HT-29 (cell line): ENCODE measurements around the gene EDEM2. TPM values are rescaled to one million over a fixed set of nuclear protein-coding genes. Genes with fewer than 3 reads are reported as not detected.
"Not testable (repeated sequence)": the region's sequence is repeated elsewhere in the genome, so short reads cannot be mapped to it uniquely, and the experiment has no call there.

ENCODE experiments used
- DNase-seq: peaks from one replicate; pipeline ENCODE4 v3.0.0-alpha.2; 2015; ENCODE audit warnings: low spot score
- total RNA-seq: library from RNA; depleted of rRNA; stranded (reverse); fragments of >200 nt; shearing (Covaris generic); gene quantifications from 2 replicates; pipeline ENCODE4 v1.2.3, GENCODE V29; 2014; rRNA removed

Gene EDEM2
- 32.0 and 38.0 TPM in 2 replicates for total RNA-seq

GRCh38 chr20:35146920-35147574 is at the start of gene EDEM2:
TSS of gene EDEM2 (minus strand) at chr20:35147336. CDS start at chr20:35147258, 78 bp downstream.
- DNase-seq: peak; percentile 99

DNA sequence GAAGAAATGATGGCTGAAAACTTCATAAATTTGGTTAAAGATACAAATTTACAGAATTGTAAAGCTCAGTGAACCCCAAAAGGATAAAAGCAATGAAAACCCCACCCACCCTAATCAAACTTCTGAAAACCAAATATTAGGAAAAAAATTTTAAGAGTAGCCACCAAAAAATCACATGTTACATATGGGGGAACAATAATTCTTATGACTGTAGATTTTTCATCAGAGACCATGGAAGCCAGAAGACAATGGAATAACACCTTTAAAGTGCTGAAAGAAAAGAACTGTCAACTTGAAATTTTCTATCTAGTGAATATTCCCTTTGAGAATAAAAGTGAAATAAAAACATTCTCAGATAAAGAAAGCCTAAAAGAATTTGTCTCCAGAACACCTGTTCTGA is 49.2 kb upstream of the EDEM2 start:
- DNase-seq: no peak

- DNase-seq: not testable (repeated sequence)
Observed at GRCh38 chr20:35193031-35193791, 46.1 kb upstream of the EDEM2 start.

GRCh38 chr20:35192118-35192872 is 45.2 kb upstream of the EDEM2 start:
- peak; percentile 48 for DNase-seq

GRCh38 chr20:35191419-35192117 is 44.4 kb upstream of the EDEM2 start:
- no peak for DNase-seq

DNA sequence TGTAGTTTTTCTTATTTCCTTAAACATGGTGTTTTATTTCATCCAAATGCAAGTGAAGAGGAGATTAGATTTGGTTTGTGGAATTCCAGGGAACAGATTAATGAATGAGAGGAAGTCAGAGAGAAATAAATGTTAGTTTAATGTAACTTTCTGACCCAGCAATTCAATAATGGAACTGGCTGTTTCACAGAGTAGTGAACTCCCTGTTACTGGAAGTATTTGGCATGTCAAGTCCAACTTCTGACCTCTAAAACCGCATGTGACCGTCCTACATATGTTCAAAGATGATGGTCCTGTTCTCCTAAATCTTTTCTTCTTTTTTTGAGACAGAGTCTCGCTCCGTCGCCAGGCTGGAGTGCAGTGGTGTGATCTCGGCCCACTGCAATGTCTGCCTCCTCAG is 43.4 kb upstream of the EDEM2 start:
- DNase-seq: no peak

- DNase-seq: not testable (repeated sequence)
Observed at GRCh38 chr20:35189223-35189622, 42.1 kb upstream of the EDEM2 start.

DNA sequence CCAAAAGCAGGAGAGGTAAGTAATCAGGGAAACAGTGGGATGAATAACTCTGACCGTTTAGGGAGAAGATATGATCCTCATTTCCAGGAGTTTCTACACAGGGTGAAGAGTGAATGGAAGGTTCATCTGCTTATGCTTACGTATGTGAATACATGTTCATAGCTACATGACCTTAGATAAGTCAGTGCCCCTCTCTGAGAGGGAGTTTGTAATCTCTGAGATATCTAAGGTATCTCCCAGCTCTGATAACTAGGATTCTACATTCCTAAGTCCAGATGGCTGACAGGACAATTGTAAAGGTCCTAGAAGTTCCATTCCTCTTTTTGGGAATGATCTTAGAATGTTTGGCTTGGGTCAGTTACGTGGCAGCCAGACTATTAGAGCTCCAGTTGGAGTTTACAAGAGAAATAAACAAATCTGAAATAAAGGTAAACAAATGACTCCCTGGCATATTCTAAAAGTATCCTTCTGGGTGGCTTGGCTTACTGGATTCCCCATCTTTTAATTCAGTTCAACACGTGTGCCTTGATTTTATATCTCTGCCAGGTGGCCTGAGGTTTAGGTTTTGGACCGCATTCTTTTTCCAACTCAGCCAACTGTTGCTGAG is 40.6 kb upstream of the EDEM2 start:
- DNase-seq: no peak

DNA sequence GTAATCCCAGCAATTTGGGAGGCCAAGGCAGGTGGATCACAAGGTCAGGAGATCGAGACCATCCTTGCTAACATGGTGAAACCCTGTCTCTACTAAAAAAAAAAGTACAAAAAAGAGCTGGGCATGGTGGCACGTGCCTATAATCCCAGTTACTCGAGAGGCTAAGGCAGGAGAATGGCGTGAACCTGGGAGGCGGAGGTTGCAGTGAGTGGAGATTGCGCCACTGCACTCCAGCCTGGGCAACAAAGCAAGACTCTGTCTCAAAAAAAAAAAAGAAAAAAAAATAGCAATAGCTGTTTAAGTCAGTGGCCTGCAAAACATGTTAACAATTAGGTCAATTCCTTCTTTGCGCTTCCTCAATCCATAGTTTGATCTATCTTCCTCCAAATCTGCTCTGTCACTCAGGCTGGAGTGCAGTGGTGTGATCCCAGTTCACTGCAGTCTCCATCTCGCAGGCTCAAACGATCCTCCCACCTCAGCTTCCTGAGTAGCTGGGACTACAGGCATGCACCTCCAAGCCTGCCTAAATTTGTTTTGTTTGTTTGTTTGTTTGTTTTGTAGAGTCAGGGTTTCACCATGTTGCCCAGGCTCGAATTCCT is 39.7 kb upstream of the EDEM2 start:
- DNase-seq: not testable (repeated sequence)

GRCh38 chr20:35181731-35182130 is 34.6 kb upstream of the EDEM2 start:
- DNase-seq: no peak

GRCh38 chr20:35180266-35180665 is 33.1 kb upstream of the EDEM2 start:
- no peak for DNase-seq

DNA sequence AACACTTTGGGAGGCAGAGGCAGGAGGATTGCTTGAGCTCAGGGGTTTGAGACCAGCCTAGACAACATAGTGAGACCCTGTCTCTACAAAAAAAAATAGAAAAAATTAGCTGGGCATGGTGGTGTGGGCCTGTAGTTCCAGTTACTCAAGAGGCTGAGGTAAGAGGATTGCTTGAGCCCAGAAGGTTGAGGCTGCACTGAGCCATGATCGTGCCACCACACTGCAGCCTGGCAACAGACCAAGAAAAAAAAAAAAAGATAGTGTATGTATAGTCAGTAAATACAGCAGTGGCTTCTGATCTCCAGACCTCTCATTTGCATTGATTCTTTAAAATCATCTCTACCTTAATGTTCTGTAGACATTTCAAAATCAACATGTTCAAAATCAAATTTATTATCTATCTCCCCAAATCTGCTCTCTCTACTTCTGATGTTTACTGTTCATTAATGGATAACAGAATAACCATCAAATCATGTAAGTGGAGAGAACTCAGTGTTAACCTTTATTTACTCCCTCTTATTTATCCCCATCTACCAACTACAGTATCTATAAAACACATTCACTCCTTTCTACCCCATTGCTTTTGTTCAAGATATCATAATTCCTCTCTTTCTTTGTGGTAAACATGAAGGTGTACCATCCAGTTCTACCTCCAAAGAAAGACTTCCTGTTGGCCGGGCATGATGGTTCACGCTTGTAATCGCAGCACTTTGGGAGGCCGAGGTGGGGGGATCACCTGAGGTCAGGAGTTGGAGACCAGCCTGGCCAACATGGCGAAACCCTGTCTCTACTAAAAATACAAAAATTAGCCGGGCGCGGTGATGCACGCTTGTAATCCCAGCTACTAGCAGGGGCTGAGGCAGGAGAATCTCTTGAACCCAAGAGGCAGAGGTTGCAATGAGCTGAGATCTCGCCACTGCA is 32.4 kb upstream of the EDEM2 start:
- DNase-seq: no peak

GRCh38 chr20:35176132-35176531 is 29.0 kb upstream of the EDEM2 start:
- DNase-seq: no peak

DNA sequence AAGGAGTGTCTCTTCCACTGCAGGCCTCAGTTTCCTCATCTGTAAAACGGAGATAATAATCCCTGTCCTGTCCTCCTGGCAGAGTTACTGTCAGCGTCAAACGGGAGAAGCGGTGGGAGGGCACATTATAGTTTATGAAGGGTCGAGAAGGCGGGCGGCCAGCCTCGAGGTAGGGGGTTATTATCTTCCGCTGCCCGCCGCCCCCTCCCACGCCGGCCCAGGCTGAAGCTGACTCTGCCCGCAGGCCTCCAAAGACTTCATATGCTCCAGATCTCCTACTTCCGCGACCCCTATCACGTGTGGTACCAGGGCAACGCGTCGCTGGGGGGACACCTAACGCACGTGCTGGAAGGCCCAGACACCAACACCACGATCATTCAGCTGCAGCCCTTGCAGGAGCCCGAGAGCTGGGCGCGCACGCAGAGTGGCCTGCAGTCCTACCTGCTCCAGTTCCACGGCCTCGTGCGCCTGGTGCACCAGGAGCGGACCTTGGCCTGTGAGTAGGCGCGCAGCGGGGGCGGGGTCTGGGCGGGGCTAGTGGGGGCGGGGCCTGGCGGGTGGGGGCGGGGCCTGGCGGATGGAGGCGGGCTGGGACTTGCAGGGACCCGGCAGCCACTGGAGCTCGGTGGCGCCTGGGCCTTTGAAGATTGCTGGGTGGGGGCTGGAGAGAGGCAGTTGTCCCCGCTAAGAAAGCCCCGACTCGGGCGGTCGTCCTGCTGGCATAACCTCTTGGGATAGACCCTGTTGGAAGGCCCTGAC is 27.5 kb upstream of the EDEM2 start:
- peak; percentile 43 for DNase-seq

- no peak for DNase-seq
Observed at GRCh38 chr20:35173576-35174192, 26.5 kb upstream of the EDEM2 start.

- no peak for DNase-seq
Observed at GRCh38 chr20:35172434-35172806, 25.3 kb upstream of the EDEM2 start.

GRCh38 chr20:35171753-35172433 is 24.8 kb upstream of the EDEM2 start, which contains the start of gene PROCR:
TSS of gene PROCR (plus strand) at chr20:35172072. CDS start at chr20:35172155, 83 bp downstream.
- DNase-seq: peak; percentile 99

DNA sequence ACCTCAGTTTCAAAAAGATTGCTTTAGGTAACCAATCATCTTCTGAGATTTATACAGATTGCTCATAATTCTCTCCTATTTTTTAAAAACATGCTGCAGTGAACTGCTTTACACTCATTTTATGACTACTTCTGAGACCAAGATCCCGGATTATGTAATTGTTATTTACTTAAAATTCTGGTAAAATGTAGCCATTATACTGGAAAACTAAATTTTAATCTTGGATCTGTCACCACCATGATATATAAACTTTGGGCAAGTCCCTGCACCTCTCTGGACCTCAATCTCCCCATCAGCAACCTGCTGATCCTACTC is 24.3 kb upstream of the EDEM2 start:
- DNase-seq: no peak
